Activated effector memory CD4-positive, alpha-beta T cell treated with Interleukin-2 at 50 U/mL for 16 hours (primary cell): ENCODE data around the gene LRBA.
"Not testable (repeated sequence)": the region's sequence is repeated elsewhere in the genome, so short reads cannot be mapped to it uniquely, and the experiment has no call there.

Experiments used
- DNase-seq: peaks from one replicate; pipeline ENCODE4 v3.0.0-alpha.2; 2020

The LRBA gene

DNA sequence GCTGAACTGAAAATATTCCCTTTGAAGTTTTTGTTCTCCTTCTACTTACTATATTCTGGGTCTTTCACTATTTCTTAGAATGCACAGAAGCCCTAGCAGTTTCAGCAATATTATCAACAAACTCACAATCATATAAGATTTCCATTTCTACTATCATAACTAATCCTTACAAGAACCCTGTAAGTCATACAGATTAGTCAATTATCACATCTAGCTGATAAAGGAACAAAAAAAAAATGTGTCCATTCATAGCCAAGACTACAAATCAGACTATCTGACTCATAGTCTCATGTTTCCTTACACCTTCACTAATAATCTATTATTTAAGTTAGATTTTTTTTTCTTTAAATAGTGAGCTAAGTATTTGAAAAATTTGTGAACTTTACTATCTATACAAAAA, 72.5 kb downstream of the LRBA start:
- no peak for DNase-seq

GRCh38 chr4:150940123-150940522, 75.0 kb downstream of the LRBA start:
- no peak for DNase-seq

GRCh38 chr4:150939530-150939929, 75.6 kb downstream of the LRBA start:
- DNase-seq, result no peak

GRCh38 chr4:150938873-150939499, 76.1 kb downstream of the LRBA start:
- no peak for DNase-seq

- no peak for DNase-seq
Measured at GRCh38 chr4:150938417-150938816, 76.7 kb downstream of the LRBA start.

DNA sequence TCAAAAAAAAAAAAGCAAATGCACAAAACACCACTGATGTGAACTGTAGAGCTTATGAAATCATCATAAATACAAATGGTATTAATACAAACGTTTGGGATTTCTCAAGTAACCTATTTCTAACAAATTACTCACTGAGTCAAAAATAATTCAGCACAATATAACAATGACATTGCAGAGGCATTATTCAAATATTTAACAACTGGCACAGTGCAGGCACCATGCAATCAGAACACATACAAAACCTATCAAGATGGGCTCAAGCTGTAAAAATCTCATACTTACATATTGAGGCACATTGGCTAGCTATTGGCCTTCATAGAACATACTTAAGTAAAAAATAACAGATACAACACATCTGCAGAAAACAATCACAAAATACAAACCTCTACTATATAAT, 81.1 kb downstream of the LRBA start:
- no peak for DNase-seq

GRCh38 chr4:150931796-150932195, 83.3 kb downstream of the LRBA start:
- DNase-seq, result no peak

GRCh38 chr4:150931005-150931404, 84.1 kb downstream of the LRBA start:
- no peak for DNase-seq

GRCh38 chr4:150923945-150924344, 91.1 kb downstream of the LRBA start:
- DNase-seq, result no peak

DNA sequence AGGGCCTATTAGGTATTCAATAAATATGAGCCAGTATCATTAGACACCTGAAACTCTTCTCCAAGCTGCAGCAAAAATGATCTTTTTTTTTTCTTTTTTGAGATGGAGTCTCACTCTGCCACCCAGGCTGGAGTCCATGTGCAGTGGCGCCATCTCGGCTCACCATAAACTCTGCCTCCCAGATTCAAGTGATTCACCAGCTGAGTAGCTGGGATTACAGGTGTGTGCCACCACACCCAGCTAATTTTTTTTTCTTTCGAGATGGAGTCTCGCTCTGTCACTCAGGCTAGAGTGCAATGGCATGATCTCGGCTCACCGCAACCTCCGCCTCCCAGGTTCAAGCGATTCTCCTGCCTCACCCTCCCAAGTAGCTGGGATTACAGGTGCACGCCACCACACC, 93.6 kb downstream of the LRBA start:
- not testable (repeated sequence) for DNase-seq

GRCh38 chr4:150918562-150918961, 96.5 kb downstream of the LRBA start:
- DNase-seq, result not testable (repeated sequence)

- DNase-seq, result no peak
Measured at GRCh38 chr4:150911326-150911725, 103.8 kb downstream of the LRBA start.

DNA sequence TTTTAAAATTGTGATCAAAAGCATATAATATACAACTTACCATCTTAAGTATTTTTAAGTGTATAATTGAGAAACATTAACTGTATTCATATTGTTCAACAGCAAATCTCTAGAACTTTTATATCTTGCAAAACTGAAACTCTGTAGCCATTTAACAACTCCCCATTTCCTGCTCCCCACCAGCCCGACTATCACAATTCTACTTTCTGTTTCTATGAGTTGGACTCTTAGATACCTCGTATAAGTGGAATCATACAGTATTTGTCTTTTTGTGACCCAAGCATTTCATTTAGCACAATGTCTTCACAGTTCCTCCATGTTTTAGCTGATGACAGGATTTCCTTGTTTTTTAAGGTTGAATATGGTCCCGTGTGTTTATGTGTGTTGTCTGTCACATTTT, 106.0 kb downstream of the LRBA start:
- no peak for DNase-seq

DNA sequence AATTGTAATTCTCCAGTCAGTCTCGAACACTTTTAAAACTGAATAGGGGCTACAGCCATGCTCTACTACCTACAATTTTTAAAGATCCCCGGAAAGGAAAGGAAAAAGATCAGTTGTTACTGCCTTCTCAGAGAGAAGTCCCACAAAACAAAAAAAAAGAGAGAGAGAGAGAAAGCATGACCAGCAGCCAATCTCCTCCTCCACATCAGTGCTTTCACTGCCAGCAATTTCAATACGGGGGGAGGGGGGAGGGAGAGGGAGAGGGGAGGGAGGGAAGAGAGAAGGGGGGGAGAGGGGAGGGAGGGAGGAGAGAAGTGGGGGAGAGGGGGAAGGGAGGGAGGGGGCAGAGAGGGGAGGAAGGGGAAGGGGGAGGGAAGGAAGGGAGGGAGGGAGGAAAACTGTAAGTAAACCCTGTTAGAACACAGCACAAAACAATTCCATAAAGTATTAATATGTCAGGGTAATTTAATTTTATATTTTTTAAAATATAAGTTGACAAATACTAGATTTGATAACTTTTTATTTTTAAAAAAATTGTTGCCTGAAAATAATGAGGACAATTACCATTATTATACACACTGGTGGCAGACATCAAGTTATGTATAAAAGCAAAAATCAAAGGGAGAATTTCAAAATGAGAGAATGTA, 108.0 kb downstream of the LRBA start:
- no peak for DNase-seq

DNA sequence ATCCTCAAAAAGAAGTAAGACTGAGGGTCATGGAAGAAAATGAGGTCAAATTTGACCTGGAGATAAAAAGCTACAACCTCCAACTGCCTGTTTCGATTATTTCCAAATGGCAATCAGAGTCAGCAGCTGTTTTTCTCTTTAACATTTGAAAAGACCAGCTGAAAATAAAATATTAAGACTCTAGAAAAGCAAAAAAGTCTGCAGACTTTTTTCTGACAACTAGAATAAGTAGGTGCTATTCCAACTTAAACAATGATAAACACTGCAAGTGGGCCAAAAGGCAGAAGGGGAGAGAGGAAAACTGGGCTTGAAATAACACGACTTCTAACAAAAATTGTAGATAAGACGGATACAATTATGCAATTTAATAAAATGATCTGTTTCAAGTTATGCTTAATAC, 110.4 kb downstream of the LRBA start:
- no peak for DNase-seq

- no peak for DNase-seq
Measured at GRCh38 chr4:150903603-150904002, 111.5 kb downstream of the LRBA start.

DNA sequence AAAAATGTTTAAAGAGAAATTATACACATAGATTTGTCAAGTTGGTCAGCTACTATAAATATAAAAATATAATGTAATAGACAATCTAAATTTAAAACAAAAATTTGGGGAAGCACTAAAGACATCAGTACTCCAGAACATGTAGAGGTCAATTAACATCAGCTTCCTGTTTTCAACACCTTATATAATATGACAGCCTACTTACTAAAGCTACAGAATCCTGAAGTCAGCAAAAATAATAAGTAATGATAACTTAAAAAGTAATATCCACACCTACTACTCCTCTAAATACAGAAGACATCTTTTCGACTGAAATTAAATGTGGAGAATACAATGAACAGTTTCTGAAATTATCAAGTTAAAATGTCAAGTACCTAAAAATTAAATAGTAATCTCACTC, 118.6 kb downstream of the LRBA start:
- no peak for DNase-seq

DNA sequence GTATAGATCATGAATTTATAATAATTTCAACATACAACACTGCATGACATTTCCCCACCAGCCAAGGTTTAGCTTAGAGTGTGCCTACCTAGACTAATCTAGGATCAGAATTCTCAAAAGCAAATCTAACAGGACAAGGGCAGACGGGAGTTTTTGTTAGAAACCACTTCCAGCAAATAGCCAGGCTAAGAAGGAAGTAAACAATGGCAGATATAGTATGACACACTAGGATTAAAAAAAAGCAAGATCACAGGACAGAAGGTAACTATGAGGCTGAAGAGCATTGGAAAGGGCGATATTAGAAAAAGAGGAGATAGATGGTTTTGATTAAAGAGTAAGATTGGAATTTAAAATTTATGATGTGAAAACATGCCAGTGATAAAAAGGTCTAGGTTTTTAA, 124.8 kb downstream of the LRBA start:
- DNase-seq, result no peak

DNA sequence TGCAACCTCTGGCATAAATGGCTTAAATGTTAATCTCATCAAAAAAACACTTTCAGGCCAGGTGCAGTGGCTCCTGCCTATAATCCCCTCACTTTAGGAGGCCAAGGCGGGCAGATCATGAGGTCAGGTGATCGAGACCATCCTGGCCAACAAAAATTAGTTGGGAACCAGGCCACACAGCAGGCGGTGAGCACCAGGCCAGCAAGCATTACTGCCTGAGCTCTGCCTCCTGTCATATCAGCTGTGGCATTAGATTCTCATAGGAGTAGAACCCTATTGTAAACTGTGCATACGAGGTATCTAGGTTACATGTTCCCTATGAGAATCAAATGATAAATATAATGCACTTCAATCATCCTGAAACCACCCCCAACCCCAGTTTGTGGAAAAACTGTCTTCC, 125.8 kb downstream of the LRBA start:
- no peak for DNase-seq

DNA sequence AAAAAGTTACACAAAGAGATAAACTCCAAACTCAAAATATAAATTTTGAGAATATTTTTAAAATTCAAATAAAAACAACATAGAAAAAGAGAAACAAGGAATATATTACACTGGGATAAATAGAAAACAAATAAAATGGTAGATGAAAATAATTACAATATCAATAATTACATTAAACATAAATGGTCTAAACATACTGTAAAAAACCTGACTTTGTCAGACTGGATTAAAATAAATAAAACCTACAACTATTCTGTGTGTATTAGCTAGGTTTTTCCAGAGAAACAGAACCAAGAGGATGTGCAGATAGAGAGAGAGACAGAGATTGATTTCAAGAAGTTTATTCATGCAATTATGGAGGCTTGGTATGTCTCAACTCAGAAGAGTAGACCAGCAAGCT, 126.5 kb downstream of the LRBA start:
- DNase-seq, result no peak

GRCh38 chr4:150888217-150888616, 126.9 kb downstream of the LRBA start:
- no peak for DNase-seq

DNA sequence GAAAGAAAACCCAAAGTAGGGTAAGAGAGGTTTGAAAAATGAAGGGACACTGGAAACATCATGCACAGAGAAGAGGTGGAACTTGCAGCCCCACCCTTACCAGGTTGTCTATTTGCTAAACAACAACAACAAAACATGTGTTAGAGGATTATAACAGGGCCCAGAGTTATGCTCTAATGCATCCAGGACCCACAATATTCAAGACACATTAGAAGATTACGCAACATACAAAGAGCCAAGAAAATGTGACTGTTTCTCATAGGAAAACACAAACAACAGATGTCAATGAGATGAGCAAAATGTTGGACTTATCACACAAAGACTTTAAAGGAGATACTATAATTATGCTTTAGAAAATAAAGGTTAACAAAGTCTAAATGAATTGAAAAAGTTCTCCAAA, 128.5 kb downstream of the LRBA start:
- DNase-seq, result no peak

DNA sequence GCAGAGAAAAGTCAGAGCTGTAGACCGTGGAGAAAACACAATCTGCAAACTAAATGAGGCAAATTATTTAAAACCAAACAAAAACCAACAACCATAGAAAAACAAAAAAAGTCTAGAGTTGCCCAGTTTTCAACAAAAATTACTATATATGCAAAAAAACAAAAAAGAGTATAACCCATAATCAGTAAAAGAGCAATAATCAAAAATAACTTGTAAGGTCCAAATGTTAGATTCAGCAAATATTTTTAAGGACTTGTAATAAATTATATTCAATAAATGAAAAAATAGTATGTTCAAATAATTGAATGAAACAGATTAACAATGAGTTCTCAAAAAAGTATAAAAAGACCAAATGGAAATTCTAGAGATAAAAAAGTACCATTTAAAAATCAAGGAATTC, 130.5 kb downstream of the LRBA start:
- no peak for DNase-seq

DNA sequence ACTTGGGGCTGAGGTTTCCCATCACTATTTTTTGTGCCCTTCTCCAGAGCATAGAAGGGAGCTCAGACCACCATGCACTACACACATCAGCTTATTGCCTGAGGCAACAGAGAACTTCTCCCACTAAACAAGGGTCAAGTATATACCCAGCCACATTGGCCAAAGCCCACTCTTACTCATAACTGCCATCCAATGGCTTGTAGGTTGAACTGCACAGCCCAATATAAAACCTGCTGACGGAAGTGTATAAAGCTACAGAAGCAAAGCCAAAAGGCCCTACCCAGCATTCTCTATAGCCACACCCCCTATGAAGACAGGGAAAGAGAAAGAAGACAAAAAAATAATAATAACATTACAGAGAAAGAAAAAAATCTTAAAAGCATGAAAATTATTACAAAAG, 139.7 kb downstream of the LRBA start:
- no peak for DNase-seq
